ENCODE data around the gene FIBIN. TPM values are rescaled to one million over a fixed set of nuclear protein-coding genes. Genes with fewer than 3 reads are reported as not detected.

FIBIN gene
- total and polyA plus RNA-seq, 2 experiments from 2014 or later: 36.5 to 36.7 TPM

GRCh38 chr11:27008811-27009535 is 15.1 kb downstream of the FIBIN start:
- H4K20me1 ChIP-seq (ENCODE audit: insufficient read depth, poor library complexity, severe bottlenecking): no peaks in the 10 kb centered on the region
- no peaks in the 10 kb centered on the region for H3K27me3 ChIP-seq
- H3K27ac ChIP-seq: no peak overlapping the region
- no peaks in the 10 kb centered on the region for H3K79me2 ChIP-seq
- no peak overlapping the region for H2AFZ ChIP-seq
- no peak overlapping the region for H3K4me3 ChIP-seq
- H3K9me3 ChIP-seq (ENCODE audit: low read depth): no peaks in the 10 kb centered on the region
- DNase-seq (ENCODE audit: low spot score): no peak
- no peaks in the 10 kb centered on the region for H3K9me2 ChIP-seq (replicated peaks; ENCODE audit: insufficient read depth)
- H3K4me1 ChIP-seq (ENCODE audit: insufficient read depth): peaks cover 22% of the 10 kb centered on the region
- no peak for TF ChIP-seq EZH2 (IDR thresholded peaks at IDR 0.05; ENCODE audit: borderline replicate concordance)
- TF ChIP-seq, protein P1, sequence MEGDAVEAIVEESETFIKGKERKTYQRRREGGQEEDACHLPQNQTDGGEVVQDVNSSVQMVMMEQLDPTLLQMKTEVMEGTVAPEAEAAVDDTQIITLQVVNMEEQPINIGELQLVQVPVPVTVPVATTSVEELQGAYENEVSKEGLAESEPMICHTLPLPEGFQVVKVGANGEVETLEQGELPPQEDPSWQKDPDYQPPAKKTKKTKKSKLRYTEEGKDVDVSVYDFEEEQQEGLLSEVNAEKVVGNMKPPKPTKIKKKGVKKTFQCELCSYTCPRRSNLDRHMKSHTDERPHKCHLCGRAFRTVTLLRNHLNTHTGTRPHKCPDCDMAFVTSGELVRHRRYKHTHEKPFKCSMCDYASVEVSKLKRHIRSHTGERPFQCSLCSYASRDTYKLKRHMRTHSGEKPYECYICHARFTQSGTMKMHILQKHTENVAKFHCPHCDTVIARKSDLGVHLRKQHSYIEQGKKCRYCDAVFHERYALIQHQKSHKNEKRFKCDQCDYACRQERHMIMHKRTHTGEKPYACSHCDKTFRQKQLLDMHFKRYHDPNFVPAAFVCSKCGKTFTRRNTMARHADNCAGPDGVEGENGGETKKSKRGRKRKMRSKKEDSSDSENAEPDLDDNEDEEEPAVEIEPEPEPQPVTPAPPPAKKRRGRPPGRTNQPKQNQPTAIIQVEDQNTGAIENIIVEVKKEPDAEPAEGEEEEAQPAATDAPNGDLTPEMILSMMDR (IDR thresholded peaks at IDR 0.05; ENCODE audit: poor library complexity): no peak
- no peak for TF ChIP-seq EZH2phosphoT487 (IDR thresholded peaks at IDR 0.05; ENCODE audit: low read depth, severe bottlenecking, unreplicated experiment)
- H3K4me2 ChIP-seq: no peak overlapping the region
- H3K36me3 ChIP-seq (replicated peaks; ENCODE audit: insufficient read depth, low read depth): no peaks in the 10 kb centered on the region

DNA sequence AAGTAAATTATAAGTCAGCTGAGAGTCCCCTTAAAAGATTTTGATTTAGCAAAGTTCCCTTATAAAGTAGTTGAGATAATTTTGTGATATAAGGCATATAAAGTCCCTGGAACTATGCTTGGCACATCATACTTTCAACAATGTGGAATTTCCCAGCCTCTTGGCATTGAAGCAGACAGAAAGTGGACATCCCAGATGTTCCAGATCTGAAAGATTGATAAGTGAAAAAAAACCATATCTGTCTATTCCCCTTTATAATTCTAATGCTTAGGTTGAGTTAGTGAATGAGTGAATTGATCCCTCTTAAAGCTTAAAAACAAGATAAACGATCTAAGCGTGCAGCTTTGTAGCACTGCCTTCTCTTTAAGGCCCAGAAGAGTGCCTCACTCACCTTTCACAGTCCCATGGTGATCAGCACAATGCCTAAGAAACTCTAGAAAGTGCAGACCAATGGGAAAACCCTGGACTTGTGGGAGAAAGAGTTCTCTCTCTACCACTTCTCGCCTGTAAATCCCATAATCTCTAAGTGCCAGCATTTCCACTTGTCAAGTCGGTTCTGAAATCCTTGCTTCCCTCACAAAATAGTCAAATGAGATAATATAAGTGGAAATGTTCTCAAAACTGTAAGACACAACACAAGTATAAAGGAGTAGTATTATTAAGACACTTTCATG is 17.8 kb downstream of the FIBIN start:
- H3K4me1 ChIP-seq (ENCODE audit: insufficient read depth): peaks cover 27% of the 10 kb centered on the region
- 46% methylated on average over 4 of the region's 4 CpGs for WGBS (ENCODE audit: low lambda C conversion rate, missing lambda C conversion rate)
- no peaks in the 10 kb centered on the region for H4K20me1 ChIP-seq (ENCODE audit: insufficient read depth, poor library complexity, severe bottlenecking)
- H3K27me3 ChIP-seq: no peaks in the 10 kb centered on the region
- no peaks in the 10 kb centered on the region for H3K79me2 ChIP-seq
- TF ChIP-seq EZH2 (IDR thresholded peaks at IDR 0.05; ENCODE audit: borderline replicate concordance) (no peak), EZH2phosphoT487 (IDR thresholded peaks at IDR 0.05; ENCODE audit: low read depth, severe bottlenecking, unreplicated experiment) (no peak)
- TF ChIP-seq, protein P1 (IDR thresholded peaks at IDR 0.05; ENCODE audit: poor library complexity): no peak
- H3K27ac ChIP-seq: peak overlapping the region; percentile 50
- H2AFZ ChIP-seq: no peak overlapping the region
- H3K4me2 ChIP-seq: peak overlapping the region; percentile 57
- H3K9me2 ChIP-seq (replicated peaks; ENCODE audit: insufficient read depth): no peaks in the 10 kb centered on the region
- H3K36me3 ChIP-seq (replicated peaks; ENCODE audit: insufficient read depth, low read depth): no peaks in the 10 kb centered on the region
- no peaks in the 10 kb centered on the region for H3K9me3 ChIP-seq (ENCODE audit: low read depth)
- DNase-seq (ENCODE audit: low spot score): no peak
- no peak overlapping the region for H3K4me3 ChIP-seq

DNA sequence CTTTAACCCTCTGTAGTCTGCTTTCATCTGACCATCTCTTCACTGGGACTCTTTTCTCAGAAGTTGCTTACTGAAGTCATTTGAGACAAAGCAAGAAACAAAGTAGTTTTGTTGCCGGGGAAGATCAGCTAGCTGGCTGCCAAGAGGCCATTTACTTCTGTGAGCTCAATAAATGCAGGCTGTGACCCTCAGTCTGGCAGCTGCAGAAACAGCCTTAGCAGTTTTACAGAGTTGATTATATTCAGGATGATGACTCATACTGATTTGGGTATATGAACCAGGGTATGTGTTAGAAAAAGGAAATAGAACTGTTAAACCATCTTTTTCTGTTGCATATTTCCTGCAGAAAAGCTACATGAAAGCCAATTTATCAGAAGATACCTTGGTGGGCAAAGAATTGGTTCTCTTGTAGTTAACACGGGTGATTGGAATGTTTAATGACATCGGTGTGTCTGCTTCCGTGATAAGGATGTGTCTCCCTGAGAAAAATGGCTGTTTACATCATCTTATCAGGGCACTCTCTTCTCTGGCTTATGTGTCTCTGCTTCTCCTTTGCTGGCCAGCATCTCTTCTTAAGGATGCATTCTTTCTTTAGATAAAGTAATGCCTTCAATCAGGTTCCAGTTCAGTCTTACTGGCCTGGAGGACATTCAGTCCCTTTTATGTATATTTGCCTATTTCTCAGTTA is 18.5 kb downstream of the FIBIN start:
- Histone ChIP-seq H3K4me1 (ENCODE audit: insufficient read depth) (peaks cover 27% of the 10 kb centered on the region), H3K9me2 (replicated peaks; ENCODE audit: insufficient read depth) (no peaks in the 10 kb centered on the region), H3K4me2 (peak overlapping the region; percentile 57), H4K20me1 (ENCODE audit: insufficient read depth, poor library complexity, severe bottlenecking) (no peaks in the 10 kb centered on the region), H3K9me3 (ENCODE audit: low read depth) (no peaks in the 10 kb centered on the region), H3K79me2 (no peaks in the 10 kb centered on the region), H3K27me3 (no peaks in the 10 kb centered on the region), H3K27ac (peak overlapping the region; percentile 50), H3K4me3 (no peak overlapping the region), H3K36me3 (replicated peaks; ENCODE audit: insufficient read depth, low read depth) (no peaks in the 10 kb centered on the region), H2AFZ (no peak overlapping the region)
- DNase-seq (ENCODE audit: low spot score): peak; percentile 42
- WGBS (ENCODE audit: low lambda C conversion rate, missing lambda C conversion rate): 15% methylated on average over 4 of the region's 4 CpGs
- TF ChIP-seq, protein P1 (IDR thresholded peaks at IDR 0.05; ENCODE audit: poor library complexity): no peak
- no peak for TF ChIP-seq EZH2phosphoT487 (IDR thresholded peaks at IDR 0.05; ENCODE audit: low read depth, severe bottlenecking, unreplicated experiment)
- TF ChIP-seq EZH2 (IDR thresholded peaks at IDR 0.05; ENCODE audit: borderline replicate concordance): no peak

All from hepatocyte (in vitro differentiated cells).